ENCODE data around the gene TNIP2. TPM values are rescaled to one million over a fixed set of nuclear protein-coding genes. Genes with fewer than 3 reads are reported as not detected.

Gene TNIP2
- polyA plus RNA-seq, 1 donor from 2014 or later = 54.5 TPM

GRCh38 chr4:2796849-2797544 lies 40.9 kb upstream of the TNIP2 start:
- peaks cover 29 to 38% (median 34%) of the 10 kb centered on the region in 3 donors for H3K4me1 Mint-ChIP-seq
- H3K36me3 Mint-ChIP-seq = peaks cover 1% of the 10 kb centered on the region
- peak overlapping the region in 2 of 4 donors; percentile 28 to 85 for H3K4me3 Mint-ChIP-seq
- no peaks in the 10 kb centered on the region for H3K27me3 Mint-ChIP-seq
- no peaks in the 10 kb centered on the region for H3K9me3 Mint-ChIP-seq
- peak overlapping the region in 1 of 3 donors; percentile 50 for H3K27ac Mint-ChIP-seq

- peak overlapping the region in 2 of 3 donors; percentile 45 to 50 for H3K27ac Mint-ChIP-seq
- peak overlapping the region in 2 of 4 donors; percentile 33 to 89 for H3K4me3 Mint-ChIP-seq
- peaks cover 1% of the 10 kb centered on the region for H3K36me3 Mint-ChIP-seq
- H3K27me3 Mint-ChIP-seq = no peaks in the 10 kb centered on the region
- H3K9me3 Mint-ChIP-seq = no peaks in the 10 kb centered on the region
- H3K4me1 Mint-ChIP-seq = peaks cover 26 to 35% (median 29%) of the 10 kb centered on the region in 3 donors
These were observed 40.0 kb upstream of the TNIP2 start for GRCh38 chr4:2795893-2796848.

DNA sequence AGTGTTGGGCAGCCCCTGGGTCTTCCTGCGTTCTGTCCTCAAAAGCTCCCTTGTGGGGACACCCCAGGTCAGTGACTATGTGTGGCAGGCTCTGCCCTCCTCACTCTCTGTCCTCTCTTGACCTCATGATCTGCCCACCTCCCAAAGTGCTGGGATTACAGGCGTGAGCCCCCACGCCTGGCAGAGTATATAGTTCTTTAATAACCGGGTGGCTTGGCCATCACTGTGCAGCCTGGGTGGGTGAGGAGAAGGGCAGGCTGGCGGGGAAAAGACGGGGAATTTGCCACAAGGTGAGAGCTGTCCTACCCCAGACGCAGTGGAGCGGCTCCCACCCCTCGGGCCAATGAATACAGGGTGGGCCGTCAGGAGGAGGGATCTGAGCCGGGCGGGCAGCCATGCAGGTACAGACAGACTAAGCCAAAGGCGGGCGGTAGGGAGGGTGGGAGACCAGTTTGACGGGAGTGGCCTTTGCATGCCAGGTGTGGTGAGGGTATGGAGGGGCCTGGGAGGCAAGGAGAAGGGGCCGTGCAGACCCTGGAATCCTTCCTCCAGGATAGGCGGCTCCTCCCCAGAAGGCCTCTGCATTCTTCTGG lies 39.3 kb upstream of the TNIP2 start:
- peak overlapping the region in 2 of 4 donors; percentile 52 to 89 for H3K4me3 Mint-ChIP-seq
- H3K36me3 Mint-ChIP-seq = peaks cover 1% of the 10 kb centered on the region
- no peaks in the 10 kb centered on the region for H3K27me3 Mint-ChIP-seq
- H3K4me1 Mint-ChIP-seq = peaks cover 26 to 37% (median 29%) of the 10 kb centered on the region in 3 donors
- no peaks in the 10 kb centered on the region for H3K9me3 Mint-ChIP-seq
- peak overlapping the region in 1 of 3 donors; percentile 60 for H3K27ac Mint-ChIP-seq

- peaks cover 27 to 38% (median 27%) of the 10 kb centered on the region in 3 donors for H3K4me1 Mint-ChIP-seq
These were observed 38.6 kb upstream of the TNIP2 start for GRCh38 chr4:2794486-2795299.

GRCh38 chr4:2793586-2794485 lies 37.7 kb upstream of the TNIP2 start:
- Mint-ChIP-seq H3K4me3 (peak overlapping the region; percentile 87 to 94 (median 91)), H3K27me3 (no peaks in the 10 kb centered on the region), H3K9me3 (no peaks in the 10 kb centered on the region), H3K27ac (peak overlapping the region in 2 of 3 donors; percentile 60 to 73), H3K4me1 (peaks cover 31 to 43% (median 34%) of the 10 kb centered on the region in 3 donors), H3K36me3 (peaks cover 1% of the 10 kb centered on the region)

More at GRCh38 chr4:2794486-2795299, 38.6 kb upstream of the TNIP2 start:
- H3K27me3 Mint-ChIP-seq = no peaks in the 10 kb centered on the region
- peak overlapping the region; percentile 87 to 94 (median 91) for H3K4me3 Mint-ChIP-seq
- H3K36me3 Mint-ChIP-seq = peaks cover 1% of the 10 kb centered on the region
- peak overlapping the region in 1 of 3 donors; percentile 60 for H3K27ac Mint-ChIP-seq
- H3K9me3 Mint-ChIP-seq = no peaks in the 10 kb centered on the region

- peaks cover 1% of the 10 kb centered on the region for H3K36me3 Mint-ChIP-seq
- H3K27me3 Mint-ChIP-seq = no peaks in the 10 kb centered on the region
- H3K4me1 Mint-ChIP-seq = peaks cover 24 to 40% (median 29%) of the 10 kb centered on the region in 3 donors
- peak within 1 kb of the TSS; percentile 53 to 73 (median 60) for H3K27ac Mint-ChIP-seq
- no peaks in the 10 kb centered on the region for H3K9me3 Mint-ChIP-seq
- H3K4me3 Mint-ChIP-seq = peak within 1 kb of the TSS; percentile 87 to 94 (median 91)
These were observed 36.8 kb upstream of the TNIP2 start, which contains the start of gene SH3BP2 for GRCh38 chr4:2792711-2793585. TSS of gene SH3BP2 (plus strand) at chr4:2793085. CDS start at chr4:2820618, 27,533 bp downstream.

- no peaks in the 10 kb centered on the region for H3K9me3 Mint-ChIP-seq
- H3K4me3 Mint-ChIP-seq = peak overlapping the region; percentile 45 to 74 (median 61)
- H3K27ac Mint-ChIP-seq = peak overlapping the region in 2 of 3 donors; percentile 53 to 59
- no peaks in the 10 kb centered on the region for H3K27me3 Mint-ChIP-seq
- peaks cover 26 to 42% (median 28%) of the 10 kb centered on the region in 3 donors for H3K4me1 Mint-ChIP-seq
- peaks cover 1% of the 10 kb centered on the region for H3K36me3 Mint-ChIP-seq
These were observed 36.2 kb upstream of the TNIP2 start for GRCh38 chr4:2792396-2792710.

- Mint-ChIP-seq H3K4me1 (peaks cover 29 to 45% (median 30%) of the 10 kb centered on the region in 3 donors), H3K36me3 (peaks cover 1% of the 10 kb centered on the region), H3K27ac (peak overlapping the region; percentile 59 to 83 (median 70)), H3K9me3 (no peaks in the 10 kb centered on the region), H3K4me3 (peak overlapping the region; percentile 60 to 74 (median 68)), H3K27me3 (no peaks in the 10 kb centered on the region)
These were observed 35.6 kb upstream of the TNIP2 start for GRCh38 chr4:2791518-2792395.

GRCh38 chr4:2790583-2791517 lies 34.7 kb upstream of the TNIP2 start:
- peak overlapping the region; percentile 54 to 83 (median 70) for H3K27ac Mint-ChIP-seq
- no peaks in the 10 kb centered on the region for H3K9me3 Mint-ChIP-seq
- no peaks in the 10 kb centered on the region for H3K27me3 Mint-ChIP-seq
- H3K4me3 Mint-ChIP-seq = peak overlapping the region in 3 of 4 donors; percentile 39 to 79 (median 62)
- H3K4me1 Mint-ChIP-seq = peaks cover 32 to 51% (median 36%) of the 10 kb centered on the region in 3 donors
- peaks cover 1% of the 10 kb centered on the region for H3K36me3 Mint-ChIP-seq

DNA sequence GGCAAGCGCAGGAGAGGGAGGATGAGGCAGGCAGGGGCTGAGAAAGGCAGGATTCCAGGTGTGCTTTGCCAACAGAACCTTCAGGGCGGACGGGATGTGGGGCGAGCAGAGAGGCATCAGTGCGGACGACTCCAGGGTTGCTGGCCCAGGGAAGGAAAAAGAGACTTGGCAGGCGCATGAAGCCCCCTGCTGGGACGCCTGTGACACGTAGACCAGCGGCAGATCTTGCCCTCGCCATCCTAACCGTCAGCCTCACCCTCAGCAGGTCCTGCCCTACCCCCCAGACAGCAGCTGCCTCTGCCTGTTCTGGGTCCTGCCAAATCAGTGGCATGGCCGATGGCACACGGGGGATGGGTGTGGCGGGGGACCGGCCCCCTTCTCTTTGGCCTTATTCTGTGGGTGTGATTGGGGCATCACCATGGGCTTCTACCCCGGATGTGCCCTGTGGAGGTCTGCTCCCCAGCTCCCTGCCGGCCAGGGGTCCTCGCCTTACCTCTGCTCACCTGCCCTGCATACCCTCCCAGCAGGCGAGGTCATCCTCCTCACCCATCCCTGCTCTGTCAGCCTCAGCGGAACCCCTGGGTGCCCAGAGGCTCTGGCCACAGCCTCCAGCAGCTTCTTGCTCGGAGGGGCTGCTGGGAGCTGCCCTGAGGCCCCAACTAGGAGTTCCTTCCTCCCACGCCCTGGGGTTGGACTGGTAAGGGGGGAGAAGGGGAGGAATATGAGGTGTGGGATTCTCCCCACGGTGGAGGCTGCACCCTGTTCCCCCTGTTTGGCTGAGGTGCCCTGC lies 33.9 kb upstream of the TNIP2 start:
- Mint-ChIP-seq H3K27me3 (no peaks in the 10 kb centered on the region), H3K9me3 (no peaks in the 10 kb centered on the region), H3K4me1 (peaks cover 31 to 53% (median 31%) of the 10 kb centered on the region in 3 donors), H3K27ac (peak overlapping the region; percentile 80 to 89 (median 87)), H3K4me3 (peak overlapping the region in 2 of 4 donors; percentile 48 to 73), H3K36me3 (no peaks in the 10 kb centered on the region)
